ENCODE measurements around the gene CDH11. TPM values are rescaled to one million over a fixed set of nuclear protein-coding genes. Genes with fewer than 3 reads are reported as not detected.

CDH11 gene
- total and polyA plus RNA-seq, 9 of the 15 experiments (the other 6 are each of a cell fraction or from before 2014, with no cell fraction given): 0.18 TPM; not detected in 8

DNA sequence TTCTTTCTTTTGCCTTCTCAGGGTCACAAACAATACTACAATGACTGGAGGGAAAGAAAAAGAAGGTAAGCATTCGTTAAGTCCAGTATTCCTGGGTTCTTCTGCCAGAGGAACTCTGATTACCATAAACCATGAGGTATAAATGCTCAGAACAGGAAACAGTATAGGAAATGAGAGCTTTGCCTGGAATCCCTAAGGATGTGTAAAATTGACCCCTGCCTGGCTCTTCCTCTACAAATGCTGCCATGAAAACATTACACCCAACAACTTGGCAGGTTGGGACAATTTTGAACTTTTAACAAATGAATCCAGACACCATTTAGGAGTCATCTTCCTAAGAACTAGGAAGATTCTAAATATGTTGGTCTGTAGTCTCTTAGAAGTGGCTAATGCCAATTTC is 173.8 kb downstream of the CDH11 start (continued):
- no peak for TF ChIP-seq ZNF696 (CRISPR knock-in tag; conservative IDR thresholded peaks at IDR 0.05)

GRCh38 chr16:64947651-64948050 is 174.2 kb downstream of the CDH11 start:
- H3K27ac ChIP-seq (ENCODE audit: extremely low read depth, low read depth, low read length): no peak overlapping the region
- no TSS peak for BruUV-seq (replicated peaks)
- in situ Hi-C loops (cut with MboI) (no loop called here), intact Hi-C loops (cut with micrococcal nuclease) (no loop called here)
- no peaks in the 10 kb centered on the region for H3K4me1 ChIP-seq (replicated peaks in 1 of 2; ENCODE audit: control insufficient read depth in 2 of 2, insufficient read depth in 2 of 2, low read length in 2 of 2)
- WGBS (ENCODE audit: insufficient coverage, low coverage, missing lambda C conversion rate): 2% methylated on average over 12 of the region's 12 CpGs
- H3K9me3 ChIP-seq (replicated peaks; ENCODE audit: control insufficient read depth, insufficient read depth, low read depth, low read length): no peaks in the 10 kb centered on the region
- no peak overlapping the region for H3K4me3 ChIP-seq
- H3K36me3 ChIP-seq (ENCODE audit: control insufficient read depth, insufficient read depth, low read length): no peaks in the 10 kb centered on the region
- no peaks in the 10 kb centered on the region for H3K79me2 ChIP-seq (ENCODE audit: control insufficient read depth, insufficient read depth, low read length)
- CTCF ChIA-PET (ENCODE audit: low intra/inter-chr PET ratio): no interaction called here
- POLR2A ChIA-PET: interaction anchor here (0.6 kb wide), 1 partner anchor 8 kb away, joined by 3 read pairs; no protein-coding TSS in a partner anchor
- H3K27me3 ChIP-seq (ENCODE audit: control insufficient read depth in 2 of 2, insufficient read depth in 2 of 2, low read length in 2 of 2): no peaks in the 10 kb centered on the region
- DNase-seq (ENCODE audit: extremely low read depth in 1 of 4, low spot score in 3 of 4) (no peak), FAIRE-seq (no peak), ATAC-seq (no peak)
- no peaks in the 10 kb centered on the region for H3K9me1 ChIP-seq (ENCODE audit: control insufficient read depth, insufficient read depth, low read length)
- H2AFZ ChIP-seq (ENCODE audit: low read depth, low read length): no peak overlapping the region
- H4K20me1 ChIP-seq (replicated peaks; ENCODE audit: control insufficient read depth, insufficient read depth, low read length): no peaks in the 10 kb centered on the region
- H3K4me2 ChIP-seq (ENCODE audit: insufficient read depth, low read length): no peak overlapping the region
- H3K9ac ChIP-seq (ENCODE audit: insufficient read depth in 1 of 2, low read depth in 2 of 2, low read length in 2 of 2): no peak overlapping the region
- TF ChIP-seq ZFP1 (CRISPR knock-in tag; IDR thresholded peaks at IDR 0.05) (no peak), LCOR (CRISPR knock-in tag; IDR thresholded peaks at IDR 0.05) (no peak), RAD21 (CRISPR knock-in tag; conservative IDR thresholded peaks at IDR 0.05 in 1 of 2, IDR thresholded peaks at IDR 0.05 in 1 of 2) (no peak), RUNX1 (IDR thresholded peaks at IDR 0.05; ENCODE audit: low read depth) (no peak), TRIM28 (IDR thresholded peaks at IDR 0.05) (no peak), MLX (CRISPR knock-in tag; conservative IDR thresholded peaks at IDR 0.05) (no peak), MCM7 (IDR thresholded peaks at IDR 0.05) (no peak), TCF15 (CRISPR knock-in tag; IDR thresholded peaks at IDR 0.05) (no peak)
- TF ChIP-seq, protein P1, sequence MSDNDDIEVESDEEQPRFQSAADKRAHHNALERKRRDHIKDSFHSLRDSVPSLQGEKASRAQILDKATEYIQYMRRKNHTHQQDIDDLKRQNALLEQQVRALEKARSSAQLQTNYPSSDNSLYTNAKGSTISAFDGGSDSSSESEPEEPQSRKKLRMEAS (CRISPR knock-in tag; IDR thresholded peaks at IDR 0.05): no peak

All from K562 (cell line).